Keratinocyte (primary cell): Measurements from ENCODE around the gene CTNNA2.

Experiments used
- EZH2 ChIP-seq: IDR thresholded peaks from one replicate; pipeline ENCODE4 v1.6.1; 2012; ENCODE audit warnings: inconsistent platforms, mild to moderate bottlenecking, low read length, moderate library complexity
- TF ChIP-seq, protein P1 (sequence below), 3 experiments: IDR thresholded peaks in 1 of 3; conservative IDR thresholded peaks in 1 of 3; optimal IDR thresholded peaks in 1 of 3; 2 replicates in 2 of 3; 3 replicates in 1 of 3; pipeline versions ENCODE3 to v1.5.1; 2011; ENCODE audit warnings: low read length in 3 of 3, mild to moderate bottlenecking in 3 of 3, moderate library complexity in 2 of 3, control low read depth in 1 of 3, inconsistent platforms in 1 of 3; ENCODE audit not compliant: insufficient read depth in 2 of 3; ENCODE audit errors: extremely low read depth in 1 of 3

DNA sequence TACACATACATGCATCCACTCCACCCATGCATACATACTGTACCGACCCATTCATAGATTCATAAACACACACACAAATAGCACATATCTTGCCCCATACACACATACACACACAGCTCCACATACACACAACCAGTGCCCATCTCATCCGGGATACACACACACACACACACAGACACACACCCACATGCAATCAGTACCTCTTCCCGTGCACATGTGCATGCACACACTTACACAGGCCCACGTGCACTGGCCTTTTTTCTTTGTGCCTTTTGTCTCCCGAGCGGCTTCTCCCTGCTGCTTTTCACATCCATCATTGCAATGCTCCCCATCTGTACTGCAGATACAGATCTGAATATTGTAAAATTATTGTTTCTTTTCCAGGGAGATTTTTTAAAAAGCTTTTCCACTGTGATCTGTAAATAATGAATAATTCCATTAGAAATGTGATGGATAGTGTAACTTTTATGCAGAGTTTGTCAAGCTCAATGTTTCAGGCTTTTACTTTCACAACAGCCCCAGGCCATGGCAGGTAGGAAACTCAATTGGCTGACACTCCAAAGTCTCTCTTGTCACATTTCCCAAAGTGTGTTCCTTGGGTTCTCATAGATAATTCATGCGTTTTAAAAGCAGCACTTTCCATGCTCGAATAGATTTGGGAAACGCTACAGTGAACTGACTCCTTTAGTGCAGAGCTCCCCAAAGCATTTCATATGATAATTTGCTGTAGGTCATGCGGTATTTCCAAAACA is 393.5 kb downstream of the CTNNA2 start:
- TF ChIP-seq, protein P1, sequence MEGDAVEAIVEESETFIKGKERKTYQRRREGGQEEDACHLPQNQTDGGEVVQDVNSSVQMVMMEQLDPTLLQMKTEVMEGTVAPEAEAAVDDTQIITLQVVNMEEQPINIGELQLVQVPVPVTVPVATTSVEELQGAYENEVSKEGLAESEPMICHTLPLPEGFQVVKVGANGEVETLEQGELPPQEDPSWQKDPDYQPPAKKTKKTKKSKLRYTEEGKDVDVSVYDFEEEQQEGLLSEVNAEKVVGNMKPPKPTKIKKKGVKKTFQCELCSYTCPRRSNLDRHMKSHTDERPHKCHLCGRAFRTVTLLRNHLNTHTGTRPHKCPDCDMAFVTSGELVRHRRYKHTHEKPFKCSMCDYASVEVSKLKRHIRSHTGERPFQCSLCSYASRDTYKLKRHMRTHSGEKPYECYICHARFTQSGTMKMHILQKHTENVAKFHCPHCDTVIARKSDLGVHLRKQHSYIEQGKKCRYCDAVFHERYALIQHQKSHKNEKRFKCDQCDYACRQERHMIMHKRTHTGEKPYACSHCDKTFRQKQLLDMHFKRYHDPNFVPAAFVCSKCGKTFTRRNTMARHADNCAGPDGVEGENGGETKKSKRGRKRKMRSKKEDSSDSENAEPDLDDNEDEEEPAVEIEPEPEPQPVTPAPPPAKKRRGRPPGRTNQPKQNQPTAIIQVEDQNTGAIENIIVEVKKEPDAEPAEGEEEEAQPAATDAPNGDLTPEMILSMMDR (optimal IDR thresholded peaks at IDR 0.05 in 1 of 3, IDR thresholded peaks at IDR 0.05 in 1 of 3, conservative IDR thresholded peaks at IDR 0.05 in 1 of 3; ENCODE audit: extremely low read depth in 1 of 3, insufficient read depth in 2 of 3, low read length in 3 of 3) = no peak
- TF ChIP-seq EZH2 = no peak
